Activated CD4-positive, alpha-beta T cell treated with anti-CD3 and anti-CD28 coated beads for 36 hours (primary cell): ENCODE data around the gene LMBR1. TPM values are rescaled to one million over a fixed set of nuclear protein-coding genes. Genes with fewer than 3 reads are reported as not detected.

Source experiments
- ATAC-seq: fragments of 200-7000 bp; cut with Tn5 transposase; one replicate; pipeline ENCODE4 v1.10.0; 2021; ENCODE audit warnings: mild to moderate bottlenecking, moderate library complexity
- CTCF ChIA-PET: fragments of 350-600 bp; sonication (Branson Sonifier 250); formaldehyde crosslinking; loops from one replicate; lab custom pipeline; 2021; ENCODE audit warnings: antibody characterized with exemption; lab: Charles Lee
- POLR2A ChIA-PET: fragments of 350-600 bp; sonication (Branson Sonifier 250); formaldehyde crosslinking; loops from one replicate; lab custom pipeline; 2021; ENCODE audit warnings: antibody characterized with exemption, inconsistent platforms; lab: Charles Lee
- DNase-seq: peaks from one replicate; pipeline ENCODE4 v3.0.0-alpha.2; 2020
- H3K27ac Mint-ChIP-seq: one replicate; pipeline ENCODE4 v1.8.0; 2021; ENCODE audit warnings: mixed read lengths
- H3K27me3 Mint-ChIP-seq: one replicate; pipeline ENCODE4 v1.8.0; 2021; ENCODE audit warnings: mixed read lengths
- H3K36me3 Mint-ChIP-seq: one replicate; pipeline ENCODE4 v1.8.0; 2021; ENCODE audit warnings: low read depth, mixed read lengths
- H3K4me1 Mint-ChIP-seq: one replicate; pipeline ENCODE4 v1.8.0; 2021; ENCODE audit warnings: mixed read lengths
- H3K4me3 Mint-ChIP-seq: one replicate; pipeline ENCODE4 v1.8.0; 2021; ENCODE audit warnings: mild to moderate bottlenecking, moderate library complexity, mixed read lengths
- H3K9me3 Mint-ChIP-seq: one replicate; pipeline ENCODE4 v1.8.0; 2021; ENCODE audit warnings: low read depth, mixed read lengths
- intact Hi-C, 2 experiments: fragments of 100-400 bp; cut with DNase I in 1 of 2; cut with micrococcal nuclease in 1 of 2; formaldehyde crosslinking; loops; one replicate each; pipeline versions ENCODE4 v1.14.2 to v1.15.1; 2022 to 2024; cut with DNase I, micrococcal nuclease
- total RNA-seq, 2 experiments: library from RNA; stranded (reverse); gene quantifications; one replicate each; pipeline ENCODE4 v1.2.3, GENCODE V29; 2021

Gene LMBR1
- total RNA-seq, 2 experiments from 2014 or later, result 31.0 to 39.0 TPM

- H3K27me3 Mint-ChIP-seq, result peaks cover 24% of the 10 kb centered on the region
- peaks cover 5% of the 10 kb centered on the region for H3K36me3 Mint-ChIP-seq
- ATAC-seq (no peak), DNase-seq (no peak)
- H3K4me3 Mint-ChIP-seq, result no peak overlapping the region
- H3K9me3 Mint-ChIP-seq, result peaks cover 13% of the 10 kb centered on the region
- peaks cover 8% of the 10 kb centered on the region for H3K4me1 Mint-ChIP-seq
- no peak overlapping the region for H3K27ac Mint-ChIP-seq
- CTCF ChIA-PET, result no interaction called here
- intact Hi-C loops, result no loop called here
- POLR2A ChIA-PET, result no interaction called here
Measured at GRCh38 chr7:156635529-156636385, 257.2 kb downstream of the LMBR1 start.

GRCh38 chr7:156634117-156634516 lies 258.9 kb downstream of the LMBR1 start:
- DNase-seq (no peak), ATAC-seq (no peak)
- H3K27me3 Mint-ChIP-seq, result peaks cover 24% of the 10 kb centered on the region
- no peak overlapping the region for H3K4me3 Mint-ChIP-seq
- ChIA-PET CTCF (interaction anchor here (0.7 kb wide), 1 partner anchor 369 kb away, joined by 3 read pairs; no protein-coding TSS in a partner anchor), POLR2A (no interaction called here)
- H3K36me3 Mint-ChIP-seq, result peaks cover 2% of the 10 kb centered on the region
- no peaks in the 10 kb centered on the region for H3K4me1 Mint-ChIP-seq
- intact Hi-C loops, result no loop called here
- no peak overlapping the region for H3K27ac Mint-ChIP-seq
- H3K9me3 Mint-ChIP-seq, result peaks cover 11% of the 10 kb centered on the region

GRCh38 chr7:156629873-156630272 lies 263.1 kb downstream of the LMBR1 start:
- intact Hi-C loops, result no loop called here
- peaks cover 15% of the 10 kb centered on the region for H3K27me3 Mint-ChIP-seq
- H3K9me3 Mint-ChIP-seq, result peaks cover 12% of the 10 kb centered on the region
- ChIA-PET POLR2A (no interaction called here), CTCF (interaction anchor here (0.7 to 1.5 kb wide), 4 partner anchors 11 to 56 kb away, joined by 3 to 4 read pairs (median 3); no protein-coding TSS in a partner anchor)
- H3K27ac Mint-ChIP-seq, result no peak overlapping the region
- H3K4me3 Mint-ChIP-seq, result no peak overlapping the region
- DNase-seq, result no peak
- H3K36me3 Mint-ChIP-seq, result no peaks in the 10 kb centered on the region
- no peaks in the 10 kb centered on the region for H3K4me1 Mint-ChIP-seq
- no peak for ATAC-seq

- peaks cover 12% of the 10 kb centered on the region for H3K9me3 Mint-ChIP-seq
- intact Hi-C loops, result no loop called here
- no peaks in the 10 kb centered on the region for H3K4me1 Mint-ChIP-seq
- ATAC-seq, result no peak
- peaks cover 7% of the 10 kb centered on the region for H3K27me3 Mint-ChIP-seq
- no peak overlapping the region for H3K27ac Mint-ChIP-seq
- H3K36me3 Mint-ChIP-seq, result no peaks in the 10 kb centered on the region
- no peak overlapping the region for H3K4me3 Mint-ChIP-seq
- ChIA-PET POLR2A (no interaction called here), CTCF (interaction anchor here (0.7 kb wide), 1 partner anchor 793 kb away, joined by 3 read pairs; no protein-coding TSS in a partner anchor)
- no peak for DNase-seq
Measured at GRCh38 chr7:156628562-156628961, 264.4 kb downstream of the LMBR1 start.

Other genes with a start within 250 kb of the LMBR1 start
- 10 to 100 TPM; 27.3 to 32.1 TPM for gene NOM1, start 56.5 kb upstream of the LMBR1 start, total RNA-seq
- not detected for gene MNX1, start 117.5 kb upstream of the LMBR1 start, total RNA-seq
- gene UBE3C, start 245.7 kb upstream of the LMBR1 start, total RNA-seq, result 10 to 100 TPM; 53.9 to 60.7 TPM